AG09319 (cell line): ENCODE results near the gene NGLY1.

Experiments
- DNase-seq: peaks from one replicate; pipeline ENCODE4 v3.0.0-alpha.2; 2010; ENCODE audit warnings: low read depth; ENCODE audit errors: extremely low read depth
- TF ChIP-seq, protein P1 (sequence below): IDR thresholded peaks from 2 replicates; pipeline ENCODE4 v1.5.1; 2011; ENCODE audit warnings: low read depth, mild to moderate bottlenecking, inconsistent platforms, low read length, moderate library complexity

NGLY1 gene

GRCh38 chr3:25803833-25804232, 20.6 kb upstream of the NGLY1 start:
- TF ChIP-seq, protein P1, sequence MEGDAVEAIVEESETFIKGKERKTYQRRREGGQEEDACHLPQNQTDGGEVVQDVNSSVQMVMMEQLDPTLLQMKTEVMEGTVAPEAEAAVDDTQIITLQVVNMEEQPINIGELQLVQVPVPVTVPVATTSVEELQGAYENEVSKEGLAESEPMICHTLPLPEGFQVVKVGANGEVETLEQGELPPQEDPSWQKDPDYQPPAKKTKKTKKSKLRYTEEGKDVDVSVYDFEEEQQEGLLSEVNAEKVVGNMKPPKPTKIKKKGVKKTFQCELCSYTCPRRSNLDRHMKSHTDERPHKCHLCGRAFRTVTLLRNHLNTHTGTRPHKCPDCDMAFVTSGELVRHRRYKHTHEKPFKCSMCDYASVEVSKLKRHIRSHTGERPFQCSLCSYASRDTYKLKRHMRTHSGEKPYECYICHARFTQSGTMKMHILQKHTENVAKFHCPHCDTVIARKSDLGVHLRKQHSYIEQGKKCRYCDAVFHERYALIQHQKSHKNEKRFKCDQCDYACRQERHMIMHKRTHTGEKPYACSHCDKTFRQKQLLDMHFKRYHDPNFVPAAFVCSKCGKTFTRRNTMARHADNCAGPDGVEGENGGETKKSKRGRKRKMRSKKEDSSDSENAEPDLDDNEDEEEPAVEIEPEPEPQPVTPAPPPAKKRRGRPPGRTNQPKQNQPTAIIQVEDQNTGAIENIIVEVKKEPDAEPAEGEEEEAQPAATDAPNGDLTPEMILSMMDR = no peak
- DNase-seq = no peak

DNA sequence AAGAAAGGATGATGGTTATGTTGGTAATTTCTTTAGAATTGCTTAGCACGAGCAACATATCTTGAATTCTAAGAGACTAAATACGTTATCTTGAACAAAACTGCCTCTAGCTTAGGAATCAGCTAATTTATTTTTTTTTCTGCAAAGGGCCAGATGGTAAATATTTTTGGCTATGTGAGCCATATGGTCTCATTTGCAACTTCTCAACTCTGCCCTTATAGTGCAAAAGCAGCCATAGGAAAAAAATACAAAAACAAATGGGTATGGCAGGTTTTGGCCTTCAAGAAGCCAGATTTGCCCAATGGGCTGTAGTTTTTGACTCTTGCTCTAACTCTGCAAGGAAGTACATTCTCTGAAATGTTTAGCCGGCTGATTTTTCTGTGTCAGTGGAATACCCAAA, 18.5 kb upstream of the NGLY1 start:
- TF ChIP-seq, protein P1 = no peak

GRCh38 chr3:25789596-25790556, 6.6 kb upstream of the NGLY1 start, which contains the start of gene OXSM:
TSS of gene OXSM (plus strand) at chr3:25790090. CDS start at chr3:25791021, 931 bp downstream.
- peak; percentile 74 for DNase-seq
- TF ChIP-seq, protein P1 = no peak

More for the DNA sequence above, 18.5 kb upstream of the NGLY1 start:
- no peak for DNase-seq

- no peak for DNase-seq
- TF ChIP-seq, protein P1 = no peak
Observed at GRCh38 chr3:25789209-25789595, 6.0 kb upstream of the NGLY1 start.

GRCh38 chr3:25787689-25788088, 4.4 kb upstream of the NGLY1 start:
- no peak for DNase-seq
- TF ChIP-seq, protein P1 = no peak

DNA sequence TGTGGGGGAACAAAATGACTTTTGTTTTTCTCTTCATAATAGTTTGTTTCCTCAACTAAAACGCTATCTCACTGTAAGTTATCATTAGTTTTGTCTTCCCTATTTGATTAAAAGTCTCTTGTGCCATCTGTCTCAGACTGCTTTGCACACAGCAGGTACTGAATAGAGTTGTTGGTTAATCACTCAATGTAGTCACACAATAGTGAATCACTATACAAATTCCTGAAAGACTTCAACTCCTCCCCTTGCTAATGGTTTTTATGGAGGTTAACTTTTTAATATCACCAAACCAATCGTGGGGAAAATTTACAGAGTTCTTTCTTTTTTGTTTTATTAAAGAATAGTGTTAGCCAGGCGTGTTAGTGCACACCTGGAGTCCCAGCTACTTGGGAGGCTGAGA, 2.6 kb upstream of the NGLY1 start:
- DNase-seq = no peak
- TF ChIP-seq, protein P1 = no peak

DNA sequence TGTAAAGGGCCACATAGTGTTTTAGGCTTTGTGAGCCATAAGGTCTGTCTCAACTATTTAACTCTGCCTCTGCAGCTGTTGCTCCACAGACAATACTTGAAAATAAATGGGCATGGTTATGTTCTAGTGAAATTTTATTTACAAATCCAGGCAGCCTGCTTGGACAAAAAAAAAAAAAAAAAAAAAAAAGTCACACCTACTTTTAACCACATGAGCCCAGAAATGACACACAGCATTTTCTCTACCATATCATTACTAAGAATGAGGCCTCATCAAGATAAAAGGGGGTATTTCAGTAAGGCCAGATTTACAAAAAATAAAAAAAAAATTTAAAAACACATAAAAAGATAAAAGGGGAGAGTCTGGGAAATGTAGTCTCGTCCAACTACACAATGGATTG, 1.7 kb upstream of the NGLY1 start:
- TF ChIP-seq, protein P1 = no peak
- no peak for DNase-seq
